Activated CD4-positive, CD25-positive, alpha-beta regulatory T cell treated with anti-CD3 and anti-CD28 coated beads, Interleukin-2, amount 50 U/mL, for 24 hours (primary cell): ENCODE results near the gene SUFU.
"Not testable (repeated sequence)": the region's sequence is repeated elsewhere in the genome, so short reads cannot be mapped to it uniquely, and the experiment has no call there.

Experiments used
- ATAC-seq, 2 donors: fragments of 150-1000 bp; cut with Tn5 transposase; one replicate each; pipeline ENCODE4 v1.10.0; 2021; ENCODE audit warnings: mild to moderate bottlenecking in 1 of 2, moderate library complexity in 1 of 2

SUFU gene

GRCh38 chr10:102480396-102480795 is 23.4 kb upstream of the SUFU start:
- ATAC-seq, result no peak

DNA sequence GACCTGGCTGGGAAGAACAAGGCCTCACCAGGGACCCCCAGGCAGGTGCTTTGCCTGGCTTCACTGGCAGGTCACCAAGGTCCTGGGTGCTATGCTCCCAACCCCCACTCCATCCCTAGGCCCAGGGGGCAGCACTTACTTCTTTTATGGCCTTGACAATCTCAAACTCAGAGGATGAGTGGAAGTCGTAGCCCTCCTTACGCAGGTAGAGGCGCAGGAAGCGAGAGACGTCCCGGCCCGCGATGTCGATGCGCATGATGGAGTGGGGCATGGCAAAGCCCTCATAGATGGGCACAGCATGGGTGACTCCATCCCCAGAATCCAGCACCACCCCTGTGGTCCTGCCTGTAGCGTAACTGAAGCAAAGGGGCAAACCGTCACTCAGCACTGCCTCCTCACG is 19.8 kb upstream of the SUFU start:
- ATAC-seq, result no peak

DNA sequence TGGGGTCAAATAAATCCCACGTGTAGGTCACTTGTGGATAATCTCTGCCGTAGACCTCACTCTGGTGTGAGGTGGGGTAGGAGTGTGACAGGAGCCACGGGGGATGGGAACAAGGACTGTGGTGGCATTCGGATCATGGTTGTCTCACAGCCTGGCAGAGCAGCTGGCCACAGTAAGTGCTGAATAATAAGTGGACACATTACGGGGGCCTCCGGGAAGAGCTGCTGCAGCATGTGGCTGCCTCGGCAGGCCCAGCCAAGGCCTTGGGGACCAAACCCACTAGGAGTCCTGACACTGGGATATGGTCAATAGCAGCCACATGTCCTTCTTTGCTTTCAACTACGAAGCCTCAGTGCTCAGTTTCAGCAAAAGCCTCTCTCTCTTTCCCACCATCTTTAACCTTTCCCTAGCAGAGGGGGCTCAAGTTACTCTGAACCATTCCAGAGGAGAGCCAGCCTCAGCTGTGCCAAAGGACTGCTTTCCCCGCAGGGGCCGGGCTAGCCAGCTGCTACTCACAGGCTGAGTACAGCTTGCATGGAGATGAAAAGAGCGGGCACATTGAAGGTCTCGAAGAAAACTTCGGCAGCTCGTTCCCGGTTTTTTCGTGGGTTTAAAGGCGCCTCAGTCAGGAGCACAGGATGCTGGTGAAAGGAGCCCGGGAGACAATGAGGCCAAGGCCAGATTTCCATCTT is 18.5 kb upstream of the SUFU start:
- no peak for ATAC-seq

DNA sequence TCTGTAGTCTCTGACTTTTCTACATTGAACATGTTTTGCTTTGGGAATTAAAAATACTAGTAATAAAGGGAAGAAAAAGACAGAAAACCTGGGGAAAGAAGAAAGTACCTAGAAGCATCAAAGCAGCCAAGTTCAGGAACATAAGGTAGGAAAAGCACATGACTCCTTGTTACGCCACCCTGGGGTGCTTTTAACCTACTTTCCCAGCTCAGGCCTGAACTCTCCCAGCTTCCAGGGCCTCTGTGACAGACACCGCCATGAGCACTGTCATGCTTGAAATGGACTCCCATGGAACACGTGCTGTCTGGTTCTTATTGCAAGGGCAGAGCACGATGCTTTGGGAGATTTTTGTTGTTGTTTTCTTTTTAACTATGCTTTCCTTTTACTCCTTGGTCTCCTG is 12.6 kb upstream of the SUFU start:
- ATAC-seq, result no peak

GRCh38 chr10:102492344-102492939 is 11.3 kb upstream of the SUFU start:
- ATAC-seq, result no peak

GRCh38 chr10:102492983-102493382 is 10.8 kb upstream of the SUFU start:
- ATAC-seq, result no peak

DNA sequence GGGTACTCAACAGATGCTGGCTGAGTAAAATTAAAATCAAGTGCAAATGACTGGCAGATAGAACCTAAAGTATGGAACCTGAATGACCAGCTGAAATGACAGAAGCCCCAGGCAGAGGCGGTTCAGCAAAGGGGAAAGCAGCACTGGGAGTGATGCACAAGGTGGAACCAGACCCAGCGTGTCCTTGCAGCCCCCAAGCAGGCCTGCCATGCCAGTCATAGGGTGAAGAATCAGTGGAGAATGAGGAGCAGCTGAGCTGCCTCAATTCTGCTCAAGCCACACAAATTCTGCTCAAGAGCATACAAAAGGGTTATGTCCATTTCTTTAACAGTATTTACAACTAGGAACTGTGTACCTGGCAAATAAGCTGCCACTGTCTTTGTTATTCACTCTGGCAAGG is 10.0 kb upstream of the SUFU start:
- no peak for ATAC-seq

GRCh38 chr10:102497545-102497944 is 6.2 kb upstream of the SUFU start:
- ATAC-seq, result no peak

DNA sequence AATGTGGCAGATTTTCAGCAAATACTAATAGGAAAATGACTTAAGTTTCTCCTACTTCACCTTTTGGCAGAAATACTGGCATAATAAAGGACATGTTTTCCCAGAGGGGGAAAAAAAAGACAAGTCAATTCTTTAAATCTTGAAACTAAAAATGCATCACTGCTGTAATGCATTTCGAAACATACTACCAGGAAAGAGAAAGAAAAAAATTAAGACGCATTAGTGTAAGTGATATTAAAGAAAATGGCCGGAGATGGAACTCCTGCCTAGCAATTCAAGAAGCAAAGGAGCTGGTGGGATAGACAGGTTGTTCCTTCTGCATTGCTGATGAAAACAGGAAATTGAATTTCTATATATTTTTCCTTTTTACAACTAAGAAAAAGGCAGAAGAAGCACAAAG is 4.4 kb upstream of the SUFU start:
- no peak for ATAC-seq

GRCh38 chr10:102500686-102501085 is 3.1 kb upstream of the SUFU start:
- ATAC-seq, result not testable (repeated sequence)

DNA sequence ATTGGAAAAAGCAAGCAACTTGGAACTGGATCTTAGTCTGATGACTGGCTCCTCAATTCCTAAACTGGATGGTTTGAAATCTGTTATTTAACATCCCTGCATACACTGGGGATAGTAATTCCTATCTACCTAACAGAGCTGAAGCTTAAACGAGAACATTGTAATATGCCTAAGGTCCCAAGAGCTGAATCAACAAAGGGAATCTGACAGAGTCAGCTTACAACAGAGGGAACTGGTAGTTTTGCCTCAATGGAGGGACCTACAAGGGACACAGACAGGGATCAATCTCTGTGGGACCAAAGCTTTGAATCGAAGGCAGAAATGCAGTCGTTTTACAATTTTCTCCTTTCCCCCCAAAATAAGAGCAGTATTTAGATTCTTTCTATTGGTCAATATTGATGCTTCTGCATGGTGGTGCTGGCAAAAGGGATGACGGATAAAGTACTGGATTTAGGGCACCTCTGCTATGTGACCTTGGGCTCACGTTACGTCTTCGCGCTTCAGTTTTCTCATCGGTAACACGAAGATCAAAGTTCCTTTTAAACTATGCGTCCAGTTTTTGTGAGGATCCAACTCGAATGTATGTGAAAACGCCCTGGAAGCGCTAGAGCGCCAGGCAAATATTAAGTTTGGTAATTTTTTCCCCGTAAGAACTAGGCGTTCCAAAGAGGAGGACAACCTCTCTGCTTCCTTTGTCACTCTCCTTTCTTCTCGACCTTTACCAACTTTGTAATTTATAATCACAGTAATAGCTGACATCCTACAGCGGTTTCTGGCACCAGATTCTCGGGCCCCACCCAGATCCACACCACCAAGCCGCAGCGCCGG is 2.4 kb upstream of the SUFU start:
- no peak for ATAC-seq

- ATAC-seq, result peak; percentile 77 to 81
These were observed 1.8 kb upstream of the SUFU start for GRCh38 chr10:102502029-102502336.

GRCh38 chr10:102502337-102503151 is 1.2 kb upstream of the SUFU start, which contains the start of gene ACTR1A:
TSS of gene ACTR1A (minus strand) at chr10:102502712. CDS start at chr10:102502647, 65 bp downstream.
- ATAC-seq, result peak; percentile 54 to 55

DNA sequence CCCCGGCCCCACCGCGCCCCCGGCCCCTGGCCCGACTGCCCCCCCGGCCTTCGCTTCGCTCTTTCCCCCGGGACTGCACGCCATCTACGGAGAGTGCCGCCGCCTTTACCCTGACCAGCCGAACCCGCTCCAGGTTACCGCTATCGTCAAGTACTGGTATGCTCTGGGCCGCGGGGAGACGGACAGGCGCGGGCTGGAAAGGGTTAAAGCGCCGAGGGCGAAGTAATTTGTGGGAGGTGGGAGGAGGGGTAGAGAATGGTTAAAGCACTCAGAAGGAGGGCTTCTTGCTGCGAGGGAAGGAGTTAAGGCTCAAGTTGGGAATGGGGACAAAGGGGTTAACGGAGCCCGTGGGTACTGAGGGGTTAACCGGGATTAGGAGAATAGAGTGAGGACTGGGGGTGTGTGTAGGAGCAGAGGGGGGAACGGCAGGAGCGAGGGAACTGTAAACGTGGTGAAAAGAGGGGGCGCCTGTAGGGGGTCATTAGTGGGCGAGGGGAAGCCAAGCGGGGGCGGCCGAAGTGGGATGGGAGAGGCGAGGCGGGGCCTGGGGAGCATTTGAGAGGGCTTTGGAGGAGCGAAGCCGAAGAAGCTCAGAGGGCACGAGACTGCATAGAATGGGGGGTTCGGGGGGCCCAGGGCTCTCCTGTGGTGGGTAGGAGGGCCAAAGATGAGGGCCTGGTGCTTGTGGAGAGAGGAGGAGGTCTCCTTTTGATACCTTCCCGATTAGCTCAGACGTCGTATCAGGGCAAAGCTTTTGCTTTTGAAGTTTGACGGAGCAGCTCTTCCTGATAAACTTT is 605 bp downstream of the SUFU start:
- no peak for ATAC-seq

GRCh38 chr10:102504976-102505300 is 1.2 kb downstream of the SUFU start:
- ATAC-seq, result no peak

GRCh38 chr10:102505462-102506115 is 1.8 kb downstream of the SUFU start:
- ATAC-seq, result no peak

DNA sequence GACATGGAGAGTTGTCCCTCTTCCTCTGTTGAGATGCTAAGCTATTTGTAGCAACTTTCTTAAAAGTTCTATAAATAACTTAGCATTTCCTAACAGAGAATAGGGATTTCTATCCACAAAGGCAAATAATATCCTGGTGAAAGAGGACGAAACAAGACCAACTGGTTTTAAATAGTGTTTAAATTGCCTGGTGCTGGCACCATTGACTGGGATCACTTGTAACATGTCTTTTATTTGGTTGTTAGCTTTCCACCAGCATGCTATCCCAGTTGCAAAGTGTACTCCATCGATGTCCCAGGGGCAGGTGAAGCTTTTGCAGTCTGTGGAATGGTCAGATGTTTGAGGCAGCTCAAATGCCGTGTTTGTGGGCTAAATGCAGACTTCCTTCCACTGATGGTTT is 3.7 kb downstream of the SUFU start:
- ATAC-seq, result no peak

GRCh38 chr10:102508506-102508905 is 4.7 kb downstream of the SUFU start:
- no peak for ATAC-seq

GRCh38 chr10:102509387-102509786 is 5.6 kb downstream of the SUFU start:
- ATAC-seq, result no peak

- ATAC-seq, result no peak
These were observed 8.0 kb downstream of the SUFU start for GRCh38 chr10:102511583-102512274.
